Panc1 (cell line): ENCODE results near the gene PROM2. TPM values are rescaled to one million over a fixed set of nuclear protein-coding genes. Genes with fewer than 3 reads are reported as not detected.

ENCODE experiments used
- ATAC-seq: fragments of 200-7000 bp; cut with Tn5 transposase; 2 replicates; pipeline ENCODE4 v1.9.1; 2020; ENCODE audit warnings: mild to moderate bottlenecking, moderate library complexity
- BruUV-seq: library from RNA; stranded (reverse); fragments of 400-500 nt; replicated peaks from 2 replicates; lab custom pipeline; 2021; lab: Mats Ljungman, UMichigan
- CTCF ChIA-PET: fragments of 300-600 bp; sonication (Branson Sonifier 250); formaldehyde crosslinking; loops from one replicate; lab custom pipeline; 2022; ENCODE audit warnings: antibody characterized with exemption; lab: Charles Lee
- POLR2A ChIA-PET: fragments of 300-600 bp; sonication (Branson Sonifier 250); formaldehyde crosslinking; loops from one replicate; lab custom pipeline; 2022; ENCODE audit warnings: antibody characterized with exemption; lab: Charles Lee
- DNase-seq: peaks from one replicate; pipeline ENCODE4 v3.0.0-alpha.2; 2010; ENCODE audit warnings: low read depth, low spot score
- H3K27ac ChIP-seq: 2 replicates; pipeline ENCODE4 v1.5.1; 2011; ENCODE audit warnings: mild to moderate bottlenecking, low read length, inconsistent platforms
- H3K27me3 ChIP-seq: fragments of 200-500 bp; sonication (Bioruptor generic); 2 replicates; pipeline ENCODE4 v1.6.0; 2014; ENCODE audit warnings: low read length, inconsistent platforms; ENCODE audit not compliant: control insufficient read depth, insufficient read depth
- H3K36me3 ChIP-seq: fragments of 200-500 bp; sonication (Bioruptor generic); 2 replicates; pipeline ENCODE4 v1.5.1; 2014; ENCODE audit warnings: inconsistent platforms, mild to moderate bottlenecking, low read length, moderate library complexity; ENCODE audit not compliant: control insufficient read depth, insufficient read depth
- H3K4me1 ChIP-seq: 2 replicates; pipeline ENCODE4 v1.5.1; 2011; ENCODE audit warnings: inconsistent platforms, mild to moderate bottlenecking, low read length, moderate library complexity; ENCODE audit not compliant: control insufficient read depth, insufficient read depth
- H3K4me3 ChIP-seq, 2 experiments: 2 replicates each; pipeline ENCODE4 v1.5.1; 2011 to 2012; ENCODE audit warnings: low read depth in 2 of 2, low read length in 2 of 2, mild to moderate bottlenecking in 2 of 2, inconsistent platforms in 1 of 2, moderate library complexity in 1 of 2
- H3K9me3 ChIP-seq: fragments of 200-500 bp; sonication (Bioruptor generic); 2 replicates; pipeline ENCODE4 v1.5.1; 2014; ENCODE audit warnings: low read depth, mild to moderate bottlenecking, inconsistent platforms, low read length, moderate library complexity; ENCODE audit not compliant: control insufficient read depth, insufficient read depth
- POLR2AphosphoS5 ChIP-seq: IDR thresholded peaks from 2 replicates; pipeline ENCODE4 v1.6.1; 2012; ENCODE audit warnings: mild to moderate bottlenecking, low read depth, low read length, moderate library complexity
- SIN3A ChIP-seq: IDR thresholded peaks from 2 replicates; pipeline ENCODE4 v1.6.1; 2012; ENCODE audit warnings: low read depth, mild to moderate bottlenecking, low read length, moderate library complexity, borderline replicate concordance; ENCODE audit not compliant: insufficient read depth
- TCF7L2 ChIP-seq: IDR thresholded peaks from 2 replicates; pipeline ENCODE4 v1.6.1; 2011; ENCODE audit warnings: mild to moderate bottlenecking, low read depth, low read length, inconsistent platforms
- in situ Hi-C: cut with HindIII; loops from 2 replicates; pipeline ENCODE4 v1.10.0; 2016; ENCODE audit warnings: low sequenced_read_pairs, low pct_unique_long_range_greater_than_20kb
- intact Hi-C: fragments of 100-400 bp; cut with micrococcal nuclease; formaldehyde crosslinking; loops from one replicate; pipeline ENCODE4 v1.10.0; 2022; ENCODE audit not compliant: unreplicated experiment
- total RNA-seq: library from RNA; stranded (reverse); gene quantifications from one replicate; pipeline ENCODE4 v1.2.1, GENCODE V29; 2021; ENCODE audit not compliant: unreplicated experiment
- TF ChIP-seq, protein P1 (sequence below): fragments of 450-650 bp; IDR thresholded peaks from 2 replicates; pipeline ENCODE4 v1.5.1; 2017; ENCODE audit warnings: mild to moderate bottlenecking
- TF ChIP-seq, protein P2 (sequence below), 2 experiments: IDR thresholded peaks; 2 replicates each; pipeline ENCODE4 v1.6.1; 2011 to 2012; ENCODE audit warnings: low read depth in 2 of 2, control low read depth in 1 of 2, low read length in 1 of 2, mild to moderate bottlenecking in 1 of 2, moderate library complexity in 1 of 2; ENCODE audit not compliant: insufficient read depth in 1 of 2

Gene PROM2
- total RNA-seq, 1 experiment from 2014 or later, result 1.4 TPM

GRCh38 chr2:95320986-95321767 lies 46.9 kb downstream of the PROM2 start:
- in situ Hi-C loops, result no loop called here
- Histone ChIP-seq H3K9me3 (no peaks in the 10 kb centered on the region), H3K27ac (no peak overlapping the region), H3K27me3 (no peaks in the 10 kb centered on the region), H3K36me3 (no peaks in the 10 kb centered on the region), H3K4me3 (no peak overlapping the region), H3K4me1 (no peaks in the 10 kb centered on the region)
- DNase-seq (no peak), ATAC-seq (no peak)
- intact Hi-C loops, result no loop called here
- ChIA-PET POLR2A (no interaction called here), CTCF (no interaction called here)
- TF ChIP-seq, protein P1, sequence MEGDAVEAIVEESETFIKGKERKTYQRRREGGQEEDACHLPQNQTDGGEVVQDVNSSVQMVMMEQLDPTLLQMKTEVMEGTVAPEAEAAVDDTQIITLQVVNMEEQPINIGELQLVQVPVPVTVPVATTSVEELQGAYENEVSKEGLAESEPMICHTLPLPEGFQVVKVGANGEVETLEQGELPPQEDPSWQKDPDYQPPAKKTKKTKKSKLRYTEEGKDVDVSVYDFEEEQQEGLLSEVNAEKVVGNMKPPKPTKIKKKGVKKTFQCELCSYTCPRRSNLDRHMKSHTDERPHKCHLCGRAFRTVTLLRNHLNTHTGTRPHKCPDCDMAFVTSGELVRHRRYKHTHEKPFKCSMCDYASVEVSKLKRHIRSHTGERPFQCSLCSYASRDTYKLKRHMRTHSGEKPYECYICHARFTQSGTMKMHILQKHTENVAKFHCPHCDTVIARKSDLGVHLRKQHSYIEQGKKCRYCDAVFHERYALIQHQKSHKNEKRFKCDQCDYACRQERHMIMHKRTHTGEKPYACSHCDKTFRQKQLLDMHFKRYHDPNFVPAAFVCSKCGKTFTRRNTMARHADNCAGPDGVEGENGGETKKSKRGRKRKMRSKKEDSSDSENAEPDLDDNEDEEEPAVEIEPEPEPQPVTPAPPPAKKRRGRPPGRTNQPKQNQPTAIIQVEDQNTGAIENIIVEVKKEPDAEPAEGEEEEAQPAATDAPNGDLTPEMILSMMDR, result no peak
- TF ChIP-seq POLR2AphosphoS5 (no peak), TCF7L2 (no peak), SIN3A (no peak)
- TF ChIP-seq, protein P2, sequence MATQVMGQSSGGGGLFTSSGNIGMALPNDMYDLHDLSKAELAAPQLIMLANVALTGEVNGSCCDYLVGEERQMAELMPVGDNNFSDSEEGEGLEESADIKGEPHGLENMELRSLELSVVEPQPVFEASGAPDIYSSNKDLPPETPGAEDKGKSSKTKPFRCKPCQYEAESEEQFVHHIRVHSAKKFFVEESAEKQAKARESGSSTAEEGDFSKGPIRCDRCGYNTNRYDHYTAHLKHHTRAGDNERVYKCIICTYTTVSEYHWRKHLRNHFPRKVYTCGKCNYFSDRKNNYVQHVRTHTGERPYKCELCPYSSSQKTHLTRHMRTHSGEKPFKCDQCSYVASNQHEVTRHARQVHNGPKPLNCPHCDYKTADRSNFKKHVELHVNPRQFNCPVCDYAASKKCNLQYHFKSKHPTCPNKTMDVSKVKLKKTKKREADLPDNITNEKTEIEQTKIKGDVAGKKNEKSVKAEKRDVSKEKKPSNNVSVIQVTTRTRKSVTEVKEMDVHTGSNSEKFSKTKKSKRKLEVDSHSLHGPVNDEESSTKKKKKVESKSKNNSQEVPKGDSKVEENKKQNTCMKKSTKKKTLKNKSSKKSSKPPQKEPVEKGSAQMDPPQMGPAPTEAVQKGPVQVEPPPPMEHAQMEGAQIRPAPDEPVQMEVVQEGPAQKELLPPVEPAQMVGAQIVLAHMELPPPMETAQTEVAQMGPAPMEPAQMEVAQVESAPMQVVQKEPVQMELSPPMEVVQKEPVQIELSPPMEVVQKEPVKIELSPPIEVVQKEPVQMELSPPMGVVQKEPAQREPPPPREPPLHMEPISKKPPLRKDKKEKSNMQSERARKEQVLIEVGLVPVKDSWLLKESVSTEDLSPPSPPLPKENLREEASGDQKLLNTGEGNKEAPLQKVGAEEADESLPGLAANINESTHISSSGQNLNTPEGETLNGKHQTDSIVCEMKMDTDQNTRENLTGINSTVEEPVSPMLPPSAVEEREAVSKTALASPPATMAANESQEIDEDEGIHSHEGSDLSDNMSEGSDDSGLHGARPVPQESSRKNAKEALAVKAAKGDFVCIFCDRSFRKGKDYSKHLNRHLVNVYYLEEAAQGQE (IDR thresholded peaks at IDR 0.05; ENCODE audit: insufficient read depth in 1 of 2, low read depth in 2 of 2, low read length in 1 of 2), result no peak
- no TSS peak for BruUV-seq

- H3K9me3 ChIP-seq, result no peaks in the 10 kb centered on the region
- no peak overlapping the region; the same call in 1 of the 2 replicates for H3K27ac ChIP-seq
- H3K4me1 ChIP-seq, result peaks cover 3% of the 10 kb centered on the region; the same call in 1 of the 2 replicates
- no peaks in the 10 kb centered on the region for H3K36me3 ChIP-seq
- ChIA-PET CTCF (interaction anchor here (0.5 kb wide), 1 partner anchor 234 kb away, joined by 5 read pairs; no protein-coding TSS in a partner anchor), POLR2A (interaction anchor here (0.6 kb wide), 1 partner anchor 208 kb away, joined by 3 read pairs; no protein-coding TSS in a partner anchor)
- no peaks in the 10 kb centered on the region for H3K27me3 ChIP-seq
- DNase-seq (no peak), ATAC-seq (peak; percentile 89)
- in situ Hi-C loops (no loop called here), intact Hi-C loops (no loop called here)
- TF ChIP-seq TCF7L2 (no peak), POLR2AphosphoS5 (no peak)
- TF ChIP-seq, protein P1, result peak; percentile 87
- BruUV-seq, result no TSS peak
- H3K4me3 ChIP-seq, result no peak overlapping the region
Observed at GRCh38 chr2:95323347-95324155, 49.3 kb downstream of the PROM2 start.
